ENCODE results near the gene AFMID. TPM values are rescaled to one million over a fixed set of nuclear protein-coding genes. Genes with fewer than 3 reads are reported as not detected.

AFMID gene
- total RNA-seq, 1 experiment from 2014 or later, result 65.8 TPM

DNA sequence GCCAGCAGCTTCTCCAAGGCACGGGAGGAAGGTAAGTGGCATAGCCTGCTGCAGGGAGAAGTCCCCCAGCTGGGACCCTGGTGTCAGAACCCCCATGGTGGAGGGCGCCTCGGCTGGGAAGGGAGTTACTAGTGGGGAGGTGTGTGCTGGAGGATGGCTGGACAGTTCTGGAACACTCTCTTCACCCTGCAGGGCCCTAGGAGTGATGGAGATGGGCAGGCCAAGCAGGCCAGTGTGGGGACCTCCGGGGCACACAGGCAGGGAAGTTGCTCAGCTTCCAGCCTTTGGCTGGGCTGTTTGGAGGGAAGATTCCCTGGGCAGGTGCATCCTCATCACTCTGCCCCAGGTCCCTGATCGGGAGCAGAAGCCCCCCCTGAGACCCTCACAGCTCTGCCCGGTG is 40.3 kb upstream of the AFMID start:
- CTCF ChIA-PET, result no interaction called here
- intact Hi-C loops (cut with micrococcal nuclease), result no loop called here
- peaks cover 35 to 50% of the 10 kb centered on the region in 2 experiments for H3K4me1 ChIP-seq (ENCODE audit: control insufficient read depth in 1 of 2, insufficient read depth in 2 of 2, low read length in 2 of 2)

DNA sequence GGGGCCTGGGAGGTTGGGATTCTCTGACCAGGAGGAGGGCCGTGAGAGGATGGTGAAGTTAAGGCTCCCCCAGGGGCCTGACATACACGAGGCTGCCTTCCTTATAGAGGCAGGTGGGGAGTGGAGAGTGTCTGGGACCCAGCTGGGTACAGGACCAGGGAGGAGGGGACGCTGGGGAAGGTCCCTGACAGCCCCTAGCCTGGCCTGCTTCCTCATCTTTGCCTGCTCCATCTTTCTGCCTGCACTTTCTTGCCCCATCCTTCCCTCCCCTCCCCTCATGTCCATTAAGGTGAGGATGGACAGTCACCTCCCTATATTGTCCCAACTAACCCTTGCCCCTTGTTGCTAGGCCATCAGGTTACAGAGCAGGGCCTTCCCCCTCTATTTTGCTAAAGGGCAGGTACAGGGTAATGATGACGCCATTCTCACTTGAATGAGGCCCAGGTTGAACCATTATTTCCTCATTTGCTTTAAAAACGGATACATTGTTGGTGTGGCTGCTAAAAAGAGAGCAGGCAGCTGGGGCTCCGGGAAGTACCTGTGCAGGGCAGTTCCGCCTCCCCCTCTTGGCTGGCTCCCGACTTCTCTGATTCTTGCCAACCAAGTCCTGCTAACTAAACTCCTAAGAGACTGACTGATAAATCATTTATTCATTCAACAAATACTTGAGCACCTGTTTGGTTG is 39.7 kb upstream of the AFMID start:
- Histone ChIP-seq H3K79me2 (ENCODE audit: insufficient read depth, low read length) (no peaks in the 10 kb centered on the region), H4K20me1 (ENCODE audit: insufficient read depth) (no peaks in the 10 kb centered on the region), H3K4me1 (ENCODE audit: control insufficient read depth in 1 of 2, insufficient read depth in 2 of 2, low read length in 2 of 2) (peaks cover 32 to 45% of the 10 kb centered on the region in 2 experiments), H3K27me3 (ENCODE audit: insufficient read depth, low read length) (no peaks in the 10 kb centered on the region), H3K9me3 (ENCODE audit: control insufficient read depth in 1 of 2, insufficient read depth in 1 of 2, low read depth in 1 of 2, low read length in 2 of 2) (no peaks in the 10 kb centered on the region), H3K27ac (ENCODE audit: low read depth, low read length) (no peak overlapping the region), H2AFZ (ENCODE audit: low read depth, low read length, poor library complexity, severe bottlenecking) (no peak overlapping the region), H3K4me2 (ENCODE audit: low read length) (no peak overlapping the region), H3K4me3 (replicated peaks in 1 of 2; ENCODE audit: low read depth in 1 of 2, low read length in 2 of 2) (no peak overlapping the region), H3K9me2 (ENCODE audit: insufficient read depth) (no peaks in the 10 kb centered on the region), H3K9ac (ENCODE audit: low read length) (no peak overlapping the region), H3K36me3 (ENCODE audit: control insufficient read depth in 1 of 2, insufficient read depth in 2 of 2, low read length in 2 of 2) (no peaks in the 10 kb centered on the region)
- no peak for TF ChIP-seq YY1 (IDR thresholded peaks at IDR 0.05; ENCODE audit: extremely low read depth, insufficient replicate concordance, low read depth, low read length)
- TF ChIP-seq, protein P1, sequence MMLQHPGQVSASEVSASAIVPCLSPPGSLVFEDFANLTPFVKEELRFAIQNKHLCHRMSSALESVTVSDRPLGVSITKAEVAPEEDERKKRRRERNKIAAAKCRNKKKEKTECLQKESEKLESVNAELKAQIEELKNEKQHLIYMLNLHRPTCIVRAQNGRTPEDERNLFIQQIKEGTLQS (IDR thresholded peaks at IDR 0.05), result no peak
- no peak for TF ChIP-seq EGR1 (IDR thresholded peaks at IDR 0.05; ENCODE audit: low read depth)
- no peak for TF ChIP-seq JUND (IDR thresholded peaks at IDR 0.05)
- TF ChIP-seq CEBPB (IDR thresholded peaks at IDR 0.05; ENCODE audit: low read depth), result no peak
- TF ChIP-seq, protein P2, sequence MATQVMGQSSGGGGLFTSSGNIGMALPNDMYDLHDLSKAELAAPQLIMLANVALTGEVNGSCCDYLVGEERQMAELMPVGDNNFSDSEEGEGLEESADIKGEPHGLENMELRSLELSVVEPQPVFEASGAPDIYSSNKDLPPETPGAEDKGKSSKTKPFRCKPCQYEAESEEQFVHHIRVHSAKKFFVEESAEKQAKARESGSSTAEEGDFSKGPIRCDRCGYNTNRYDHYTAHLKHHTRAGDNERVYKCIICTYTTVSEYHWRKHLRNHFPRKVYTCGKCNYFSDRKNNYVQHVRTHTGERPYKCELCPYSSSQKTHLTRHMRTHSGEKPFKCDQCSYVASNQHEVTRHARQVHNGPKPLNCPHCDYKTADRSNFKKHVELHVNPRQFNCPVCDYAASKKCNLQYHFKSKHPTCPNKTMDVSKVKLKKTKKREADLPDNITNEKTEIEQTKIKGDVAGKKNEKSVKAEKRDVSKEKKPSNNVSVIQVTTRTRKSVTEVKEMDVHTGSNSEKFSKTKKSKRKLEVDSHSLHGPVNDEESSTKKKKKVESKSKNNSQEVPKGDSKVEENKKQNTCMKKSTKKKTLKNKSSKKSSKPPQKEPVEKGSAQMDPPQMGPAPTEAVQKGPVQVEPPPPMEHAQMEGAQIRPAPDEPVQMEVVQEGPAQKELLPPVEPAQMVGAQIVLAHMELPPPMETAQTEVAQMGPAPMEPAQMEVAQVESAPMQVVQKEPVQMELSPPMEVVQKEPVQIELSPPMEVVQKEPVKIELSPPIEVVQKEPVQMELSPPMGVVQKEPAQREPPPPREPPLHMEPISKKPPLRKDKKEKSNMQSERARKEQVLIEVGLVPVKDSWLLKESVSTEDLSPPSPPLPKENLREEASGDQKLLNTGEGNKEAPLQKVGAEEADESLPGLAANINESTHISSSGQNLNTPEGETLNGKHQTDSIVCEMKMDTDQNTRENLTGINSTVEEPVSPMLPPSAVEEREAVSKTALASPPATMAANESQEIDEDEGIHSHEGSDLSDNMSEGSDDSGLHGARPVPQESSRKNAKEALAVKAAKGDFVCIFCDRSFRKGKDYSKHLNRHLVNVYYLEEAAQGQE (IDR thresholded peaks at IDR 0.05; ENCODE audit: low read depth), result no peak
- POLR2A ChIA-PET, result no interaction called here
- BruUV-seq (replicated peaks), result no TSS peak
- intact Hi-C loops (cut with micrococcal nuclease), result no loop called here
- no peak for ATAC-seq
- no peak for DNase-seq (ENCODE audit: low read depth, low spot score)
- RAD21 ChIA-PET (ENCODE audit: low non-redundant PET in 1 of 2, low total read pairs in 2 of 2, uncharacterized antibody in 2 of 2, unreplicated experiment in 2 of 2), result no interaction called here
- CTCF ChIA-PET, result interaction anchor here (1.0 kb wide), 1 partner anchor 40 kb away, joined by 4 read pairs; the partner anchor contains the start of genes AFMID and TK1

More for the DNA sequence above, 40.3 kb upstream of the AFMID start:
- Histone ChIP-seq H2AFZ (ENCODE audit: low read depth, low read length, poor library complexity, severe bottlenecking) (no peak overlapping the region), H3K9ac (ENCODE audit: low read length) (no peak overlapping the region), H3K36me3 (ENCODE audit: control insufficient read depth in 1 of 2, insufficient read depth in 2 of 2, low read length in 2 of 2) (no peaks in the 10 kb centered on the region), H3K79me2 (ENCODE audit: insufficient read depth, low read length) (no peaks in the 10 kb centered on the region), H3K4me2 (ENCODE audit: low read length) (no peak overlapping the region), H3K27me3 (ENCODE audit: insufficient read depth, low read length) (no peaks in the 10 kb centered on the region), H3K9me2 (ENCODE audit: insufficient read depth) (no peaks in the 10 kb centered on the region), H3K4me3 (replicated peaks in 1 of 2; ENCODE audit: low read depth in 1 of 2, low read length in 2 of 2) (no peak overlapping the region), H4K20me1 (ENCODE audit: insufficient read depth) (no peaks in the 10 kb centered on the region), H3K9me3 (ENCODE audit: control insufficient read depth in 1 of 2, insufficient read depth in 1 of 2, low read depth in 1 of 2, low read length in 2 of 2) (no peaks in the 10 kb centered on the region), H3K27ac (ENCODE audit: low read depth, low read length) (no peak overlapping the region)
- no TSS peak for BruUV-seq (replicated peaks)
- ATAC-seq (no peak), DNase-seq (ENCODE audit: low read depth, low spot score) (no peak)
- TF ChIP-seq POLR2AphosphoS5 (IDR thresholded peaks at IDR 0.05; ENCODE audit: low read depth, low read length), result no peak
- ChIA-PET POLR2A (no interaction called here), RAD21 (ENCODE audit: low non-redundant PET in 1 of 2, low total read pairs in 2 of 2, uncharacterized antibody in 2 of 2, unreplicated experiment in 2 of 2) (no interaction called here)
